Measurements from ENCODE around the gene ZGLP1.

Gene ZGLP1

DNA sequence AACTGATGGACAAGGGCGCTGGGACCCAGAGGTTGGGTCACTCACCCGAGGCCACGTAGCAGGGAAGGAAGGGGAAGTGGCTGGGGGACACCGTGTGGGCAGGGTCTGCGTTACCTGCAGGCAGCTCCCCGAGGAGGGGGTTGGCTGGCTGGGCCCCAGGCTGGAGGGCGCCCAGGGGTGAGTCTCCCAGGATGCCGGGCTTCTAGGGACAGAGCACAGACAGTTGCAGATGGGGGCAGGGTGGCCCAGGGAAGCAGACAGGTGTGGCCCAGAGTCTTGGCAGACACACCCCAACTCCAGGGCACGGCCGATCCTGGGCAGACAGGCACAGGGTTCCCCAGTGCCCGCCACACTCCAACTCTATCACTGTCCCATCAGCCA, 11.8 kb upstream of the ZGLP1 start:
- TF ChIP-seq CTCF (IDR thresholded peaks at IDR 0.05; ENCODE audit: low read depth, low read length): no peak
- Histone ChIP-seq H3K4me3 (ENCODE audit: low read depth, low read length) (no peak overlapping the region), H3K4me1 (peaks cover 12% of the 10 kb centered on the region), H3K9me3 (no peaks in the 10 kb centered on the region), H3K36me3 (peaks cover 88% of the 10 kb centered on the region), H3K27me3 (no peaks in the 10 kb centered on the region)
- DNase-seq: no peak

- Histone ChIP-seq H3K36me3 (peaks cover 82% of the 10 kb centered on the region), H3K27me3 (no peaks in the 10 kb centered on the region), H3K9me3 (no peaks in the 10 kb centered on the region), H3K4me3 (ENCODE audit: low read depth, low read length) (no peak overlapping the region), H3K4me1 (peaks cover 13% of the 10 kb centered on the region)
- DNase-seq: no peak
- TF ChIP-seq CTCF (IDR thresholded peaks at IDR 0.05; ENCODE audit: low read depth, low read length): no peak
Measured at GRCh38 chr19:10320602-10321416, 11.2 kb upstream of the ZGLP1 start.

DNA sequence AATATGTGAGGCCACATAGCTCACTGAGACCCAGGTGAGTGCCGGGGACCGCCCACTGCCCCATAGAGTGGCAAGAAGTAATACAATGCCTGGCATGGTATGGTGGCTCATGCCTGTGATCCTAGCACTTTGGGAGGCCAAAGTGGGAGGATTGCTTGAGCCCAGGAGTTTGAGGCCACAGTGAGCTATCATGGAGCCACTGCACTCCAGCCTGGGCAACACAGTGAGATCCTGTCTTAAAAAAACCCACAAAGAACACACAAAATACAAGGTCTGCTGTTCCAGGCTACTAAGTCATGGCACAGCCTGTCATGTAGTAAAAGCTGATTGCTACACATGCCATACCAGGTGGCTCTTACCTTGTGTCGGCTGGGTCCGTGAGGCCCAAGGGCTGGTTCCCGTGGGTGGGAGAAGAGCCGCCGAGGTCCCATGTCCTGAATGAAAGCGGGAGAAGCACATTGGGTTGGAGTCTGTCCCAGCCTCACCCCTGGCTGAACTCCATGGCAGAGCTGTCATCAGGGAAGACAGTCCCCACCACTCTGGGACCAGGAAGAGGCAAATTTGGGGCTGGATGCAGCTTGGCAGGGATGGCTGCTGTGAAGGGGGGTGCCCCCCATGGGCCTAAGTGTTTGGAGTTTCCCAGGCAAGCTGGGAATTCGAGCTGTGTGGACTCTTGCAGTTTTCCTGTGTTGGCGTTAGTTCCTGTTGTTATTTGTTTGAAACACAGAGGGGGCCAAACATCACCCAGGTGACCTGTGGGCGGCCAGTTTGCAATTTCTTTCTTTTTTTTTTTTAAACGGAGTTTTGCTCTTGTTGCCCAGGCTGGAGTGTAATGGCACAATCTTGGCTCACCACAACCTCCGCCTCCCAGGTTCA, 9.4 kb upstream of the ZGLP1 start:
- no peak for DNase-seq
- H3K4me3 ChIP-seq (ENCODE audit: low read depth, low read length): no peak overlapping the region
- H3K27me3 ChIP-seq: no peaks in the 10 kb centered on the region
- H3K4me1 ChIP-seq: peaks cover 16% of the 10 kb centered on the region
- no peaks in the 10 kb centered on the region for H3K9me3 ChIP-seq
- peaks cover 65% of the 10 kb centered on the region for H3K36me3 ChIP-seq
- TF ChIP-seq CTCF (IDR thresholded peaks at IDR 0.05; ENCODE audit: low read depth, low read length): no peak

DNA sequence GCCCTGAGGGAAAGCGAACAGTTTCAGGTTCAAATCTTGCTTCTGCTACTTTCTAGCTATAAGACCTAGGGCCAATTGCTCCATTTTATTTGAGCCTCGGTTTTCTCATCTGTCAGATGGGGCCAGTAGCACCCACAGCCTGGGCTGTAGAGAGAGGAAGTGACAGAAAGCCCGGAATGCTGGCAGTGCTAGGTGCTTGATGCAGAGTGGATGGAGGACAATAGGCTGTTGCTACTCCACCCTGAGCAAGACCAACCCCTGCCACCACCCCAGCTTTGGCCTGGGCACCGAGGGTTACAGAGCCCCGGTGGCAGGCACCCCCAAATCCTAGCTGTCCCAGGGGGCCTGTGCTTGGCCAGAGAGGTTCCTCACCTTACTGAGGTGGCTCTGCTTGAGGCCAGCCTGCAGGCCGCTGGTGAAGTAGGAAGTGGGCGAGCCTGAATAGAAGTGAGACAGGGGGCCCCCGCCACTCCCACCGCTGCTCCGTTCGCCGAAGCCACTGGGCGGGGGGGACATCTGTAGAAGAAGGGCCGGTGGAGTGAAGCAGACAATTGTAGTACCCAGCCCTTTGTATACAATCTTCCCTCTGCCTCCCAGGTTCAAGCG, 8.3 kb upstream of the ZGLP1 start:
- TF ChIP-seq CTCF (IDR thresholded peaks at IDR 0.05; ENCODE audit: low read depth, low read length): no peak
- Histone ChIP-seq H3K4me1 (peaks cover 10% of the 10 kb centered on the region), H3K27me3 (no peaks in the 10 kb centered on the region), H3K36me3 (peaks cover 55% of the 10 kb centered on the region), H3K9me3 (no peaks in the 10 kb centered on the region), H3K4me3 (ENCODE audit: low read depth, low read length) (no peak overlapping the region)
- no peak for DNase-seq

DNA sequence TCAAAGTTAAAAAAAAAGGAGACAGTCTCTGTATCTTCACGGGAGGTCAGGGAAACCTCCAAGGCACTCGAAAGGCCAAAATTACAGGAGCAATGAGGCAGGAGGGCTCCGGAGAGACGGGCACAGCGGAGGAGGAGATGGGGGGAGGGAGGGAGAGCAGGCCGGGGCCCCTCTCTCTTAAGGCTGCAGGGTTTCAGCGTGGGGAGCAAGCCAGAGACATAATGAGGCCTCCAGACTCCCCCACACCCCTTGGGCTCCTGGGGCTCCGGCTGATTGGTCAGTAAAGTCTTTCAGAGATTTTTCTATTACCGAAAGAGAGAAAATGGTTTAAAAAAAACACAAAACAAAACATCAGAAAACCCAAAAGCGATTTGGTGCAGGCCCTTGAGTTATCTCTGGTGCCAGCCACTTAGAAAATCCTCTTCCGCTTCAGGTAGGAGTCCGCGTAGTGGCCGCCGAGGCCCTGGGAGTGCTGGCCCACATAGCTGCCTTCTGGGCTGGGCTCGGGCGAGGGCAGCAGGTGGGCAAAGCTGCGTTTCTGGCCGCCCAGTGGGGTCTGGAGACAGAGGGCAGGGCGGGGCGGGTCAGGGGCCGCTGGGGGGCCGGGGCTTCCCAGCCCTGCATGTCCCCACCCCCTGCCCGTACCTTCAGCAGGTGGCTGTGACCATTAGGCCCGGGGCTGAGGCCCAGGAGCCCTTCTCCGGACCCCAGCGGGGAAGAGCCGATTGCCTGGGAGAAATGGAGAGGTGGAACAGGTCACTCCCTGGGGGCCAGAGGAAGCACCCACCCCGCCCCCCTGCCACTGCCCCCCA, 7.6 kb upstream of the ZGLP1 start:
- peaks cover 48% of the 10 kb centered on the region for H3K36me3 ChIP-seq
- DNase-seq: no peak
- no peak for TF ChIP-seq CTCF (IDR thresholded peaks at IDR 0.05; ENCODE audit: low read depth, low read length)
- no peaks in the 10 kb centered on the region for H3K9me3 ChIP-seq
- H3K27me3 ChIP-seq: no peaks in the 10 kb centered on the region
- H3K4me1 ChIP-seq: peaks cover 8% of the 10 kb centered on the region
- peak overlapping the region; percentile 83; the same call in 1 of the 2 replicates for H3K4me3 ChIP-seq (ENCODE audit: low read depth, low read length)
